Neural cell (in vitro differentiated cells): ENCODE measurements around the gene METTL16. TPM values are rescaled to one million over a fixed set of nuclear protein-coding genes. Genes with fewer than 3 reads are reported as not detected.

Experiments used
- H2AFZ ChIP-seq: fragments of 200-600, 300-800 bp; sonication (generic), shearing (Covaris generic); 2 replicates; pipeline ENCODE4 v1.6.0; 2014; ENCODE audit warnings: low read depth, mild to moderate bottlenecking, antibody characterized with exemption, low read length, moderate library complexity
- H3F3A ChIP-seq: fragments of 200-600 bp; shearing (Covaris generic); 2 replicates; pipeline ENCODE4 v1.6.1; 2016; ENCODE audit warnings: mild to moderate bottlenecking, moderate library complexity, mixed read lengths, antibody characterized with exemption, low read length; ENCODE audit not compliant: insufficient read depth, poor library complexity, severe bottlenecking
- H3K27ac ChIP-seq: fragments of 200-600, 300-800 bp; sonication (generic), shearing (Covaris generic); 2 replicates; pipeline ENCODE4 v1.5.1; 2014; ENCODE audit warnings: mild to moderate bottlenecking, low read length, moderate library complexity
- H3K27me3 ChIP-seq: fragments of 300-800, 200-600 bp; sonication (generic), shearing (Covaris generic); 2 replicates; pipeline ENCODE4 v1.6.0; 2014; ENCODE audit warnings: mild to moderate bottlenecking, low read depth, low read length, moderate library complexity; ENCODE audit not compliant: insufficient read depth
- H3K36me3 ChIP-seq: fragments of 300-800, 200-600 bp; sonication (generic), shearing (Covaris generic); 2 replicates; pipeline ENCODE4 v1.5.1; 2014; ENCODE audit warnings: mild to moderate bottlenecking, antibody characterized with exemption, low read length, moderate library complexity; ENCODE audit not compliant: insufficient read depth
- H3K4me2 ChIP-seq: fragments of 300-800, 200-600 bp; sonication (generic), shearing (Covaris generic); 2 replicates; pipeline ENCODE4 v1.6.0; 2014; ENCODE audit warnings: mild to moderate bottlenecking, low read length
- H3K4me3 ChIP-seq: fragments of 300-800, 200-600 bp; sonication (generic), shearing (Covaris generic); 2 replicates; pipeline ENCODE4 v1.5.1; 2014; ENCODE audit warnings: mild to moderate bottlenecking, low read length, moderate library complexity
- H3K79me2 ChIP-seq: fragments of 200-600 bp; shearing (Covaris generic); replicated peaks from 2 replicates; pipeline ENCODE4 v1.6.0; 2014; ENCODE audit warnings: mild to moderate bottlenecking, low read length, moderate library complexity; ENCODE audit not compliant: insufficient read depth
- H3K9ac ChIP-seq: fragments of 300-800, 200-600 bp; sonication (generic), shearing (Covaris generic); 2 replicates; pipeline ENCODE4 v1.6.1; 2016; ENCODE audit warnings: mild to moderate bottlenecking, low read length, mixed read lengths
- H3K9me2 ChIP-seq: fragments of 200-600 bp; shearing (Covaris generic); 2 replicates; pipeline ENCODE4 v1.6.1; 2016; ENCODE audit warnings: mild to moderate bottlenecking, low read length, mixed read lengths; ENCODE audit not compliant: insufficient read depth
- H3K9me3 ChIP-seq: fragments of 200-600, 300-800 bp; sonication (generic), shearing (Covaris generic); 2 replicates; pipeline ENCODE4 v1.6.1; 2016; ENCODE audit warnings: mild to moderate bottlenecking, mixed run types, low read length, moderate library complexity, mixed read lengths
- H4K20me1 ChIP-seq: fragments of 200-600 bp; shearing (Covaris generic); 2 replicates; pipeline ENCODE4 v1.6.1; 2016; ENCODE audit warnings: mild to moderate bottlenecking, mixed run types; ENCODE audit not compliant: insufficient read depth
- EP300 ChIP-seq: fragments of 450-650 bp; conservative IDR thresholded peaks from 2 replicates; pipeline ENCODE4 v1.6.1; 2014; ENCODE audit warnings: antibody characterized with exemption, mild to moderate bottlenecking, moderate library complexity; ENCODE audit not compliant: poor library complexity, severe bottlenecking
- MXI1 ChIP-seq: fragments of 450-650 bp; conservative IDR thresholded peaks from 2 replicates; pipeline ENCODE4 v1.6.1; 2014; ENCODE audit warnings: antibody characterized with exemption, mild to moderate bottlenecking; ENCODE audit not compliant: poor library complexity, severe bottlenecking
- POLR2AphosphoS5 ChIP-seq: IDR thresholded peaks from 2 replicates; pipeline ENCODE4 v1.6.1; 2012
- RAD21 ChIP-seq: fragments of 450-650 bp; conservative IDR thresholded peaks from 2 replicates; pipeline ENCODE4 v1.6.1; 2014; ENCODE audit warnings: antibody characterized with exemption, mild to moderate bottlenecking, moderate library complexity
- SMC3 ChIP-seq: fragments of 450-650 bp; conservative IDR thresholded peaks from 2 replicates; pipeline ENCODE4 v1.6.1; 2014; ENCODE audit warnings: antibody characterized with exemption, mild to moderate bottlenecking, moderate library complexity; ENCODE audit not compliant: poor library complexity
- TAF1 ChIP-seq: IDR thresholded peaks from 2 replicates; pipeline ENCODE4 v1.6.1; 2012; ENCODE audit warnings: low read depth
- polyA plus RNA-seq: library from polyadenylated mRNA; depleted of rRNA; stranded (reverse); fragments of >200 nt; gene quantifications from 2 replicates; pipeline ENCODE4 v1.2.3, GENCODE V29; 2014
- TF ChIP-seq, protein P1 (sequence below): IDR thresholded peaks from 2 replicates; pipeline ENCODE4 v1.6.1; 2012; ENCODE audit warnings: borderline replicate concordance
- TF ChIP-seq, protein P2 (sequence below): fragments of 450-650 bp; IDR thresholded peaks from 2 replicates; pipeline ENCODE4 v1.5.1; 2014; ENCODE audit warnings: antibody characterized with exemption, mild to moderate bottlenecking, moderate library complexity; ENCODE audit not compliant: poor library complexity, severe bottlenecking

Gene METTL16
- polyA plus RNA-seq, 1 donor from 2014 or later: 20.3 TPM

DNA sequence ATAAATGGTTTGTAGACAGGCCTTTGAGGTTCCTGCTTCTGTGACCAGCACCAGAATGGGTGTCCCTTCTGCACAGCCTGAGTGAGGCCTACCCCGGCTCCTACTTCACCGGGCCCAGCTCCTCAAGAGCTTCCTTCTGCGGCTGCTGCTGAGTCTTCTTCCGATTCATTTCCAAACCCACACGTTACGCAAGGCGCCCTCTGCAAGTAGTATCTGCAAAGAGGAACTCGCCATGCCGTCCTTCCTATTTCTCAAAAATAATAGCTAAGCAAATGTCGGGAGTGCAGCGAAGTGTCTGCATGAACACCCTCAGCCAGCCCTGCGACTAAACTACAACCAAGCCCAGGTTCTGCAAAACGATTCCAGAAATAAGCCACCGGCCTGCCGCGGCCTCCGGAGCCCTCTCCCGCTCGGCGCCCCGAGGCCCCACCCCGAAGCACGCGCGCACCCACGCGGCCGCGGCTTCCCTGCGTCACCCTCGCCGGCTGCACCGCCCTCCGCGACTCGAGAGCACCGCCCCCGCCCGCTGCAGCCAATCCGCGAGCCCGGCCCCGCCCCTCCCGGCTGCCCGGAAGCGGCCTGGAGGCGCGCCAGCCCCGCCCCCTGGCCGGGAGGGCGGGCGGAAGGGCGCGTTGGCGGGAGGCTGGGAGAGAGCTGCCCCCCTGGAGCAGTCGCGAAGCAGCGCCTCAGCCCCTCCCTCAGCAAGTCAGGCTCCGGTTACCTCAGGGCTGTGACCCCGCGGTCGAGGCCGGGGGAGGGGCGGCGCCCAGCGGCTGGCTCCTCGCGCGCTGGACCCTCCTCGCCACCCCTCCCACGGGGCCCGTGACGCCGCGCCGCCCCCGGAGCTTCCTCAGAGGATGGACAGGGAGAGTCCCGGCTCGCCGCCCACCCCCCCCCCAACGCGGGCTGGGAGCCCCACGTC, 119.2 kb downstream of the METTL16 start:
- peak overlapping the region; percentile 98 for H3K27ac ChIP-seq
- TF ChIP-seq SMC3 (no peak), POLR2AphosphoS5 (peak; percentile 64), MXI1 (peak; percentile 89), EP300 (no peak), RAD21 (peak; percentile 40), TAF1 (no peak)
- TF ChIP-seq, protein P1, sequence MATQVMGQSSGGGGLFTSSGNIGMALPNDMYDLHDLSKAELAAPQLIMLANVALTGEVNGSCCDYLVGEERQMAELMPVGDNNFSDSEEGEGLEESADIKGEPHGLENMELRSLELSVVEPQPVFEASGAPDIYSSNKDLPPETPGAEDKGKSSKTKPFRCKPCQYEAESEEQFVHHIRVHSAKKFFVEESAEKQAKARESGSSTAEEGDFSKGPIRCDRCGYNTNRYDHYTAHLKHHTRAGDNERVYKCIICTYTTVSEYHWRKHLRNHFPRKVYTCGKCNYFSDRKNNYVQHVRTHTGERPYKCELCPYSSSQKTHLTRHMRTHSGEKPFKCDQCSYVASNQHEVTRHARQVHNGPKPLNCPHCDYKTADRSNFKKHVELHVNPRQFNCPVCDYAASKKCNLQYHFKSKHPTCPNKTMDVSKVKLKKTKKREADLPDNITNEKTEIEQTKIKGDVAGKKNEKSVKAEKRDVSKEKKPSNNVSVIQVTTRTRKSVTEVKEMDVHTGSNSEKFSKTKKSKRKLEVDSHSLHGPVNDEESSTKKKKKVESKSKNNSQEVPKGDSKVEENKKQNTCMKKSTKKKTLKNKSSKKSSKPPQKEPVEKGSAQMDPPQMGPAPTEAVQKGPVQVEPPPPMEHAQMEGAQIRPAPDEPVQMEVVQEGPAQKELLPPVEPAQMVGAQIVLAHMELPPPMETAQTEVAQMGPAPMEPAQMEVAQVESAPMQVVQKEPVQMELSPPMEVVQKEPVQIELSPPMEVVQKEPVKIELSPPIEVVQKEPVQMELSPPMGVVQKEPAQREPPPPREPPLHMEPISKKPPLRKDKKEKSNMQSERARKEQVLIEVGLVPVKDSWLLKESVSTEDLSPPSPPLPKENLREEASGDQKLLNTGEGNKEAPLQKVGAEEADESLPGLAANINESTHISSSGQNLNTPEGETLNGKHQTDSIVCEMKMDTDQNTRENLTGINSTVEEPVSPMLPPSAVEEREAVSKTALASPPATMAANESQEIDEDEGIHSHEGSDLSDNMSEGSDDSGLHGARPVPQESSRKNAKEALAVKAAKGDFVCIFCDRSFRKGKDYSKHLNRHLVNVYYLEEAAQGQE: no peak
- TF ChIP-seq, protein P2, sequence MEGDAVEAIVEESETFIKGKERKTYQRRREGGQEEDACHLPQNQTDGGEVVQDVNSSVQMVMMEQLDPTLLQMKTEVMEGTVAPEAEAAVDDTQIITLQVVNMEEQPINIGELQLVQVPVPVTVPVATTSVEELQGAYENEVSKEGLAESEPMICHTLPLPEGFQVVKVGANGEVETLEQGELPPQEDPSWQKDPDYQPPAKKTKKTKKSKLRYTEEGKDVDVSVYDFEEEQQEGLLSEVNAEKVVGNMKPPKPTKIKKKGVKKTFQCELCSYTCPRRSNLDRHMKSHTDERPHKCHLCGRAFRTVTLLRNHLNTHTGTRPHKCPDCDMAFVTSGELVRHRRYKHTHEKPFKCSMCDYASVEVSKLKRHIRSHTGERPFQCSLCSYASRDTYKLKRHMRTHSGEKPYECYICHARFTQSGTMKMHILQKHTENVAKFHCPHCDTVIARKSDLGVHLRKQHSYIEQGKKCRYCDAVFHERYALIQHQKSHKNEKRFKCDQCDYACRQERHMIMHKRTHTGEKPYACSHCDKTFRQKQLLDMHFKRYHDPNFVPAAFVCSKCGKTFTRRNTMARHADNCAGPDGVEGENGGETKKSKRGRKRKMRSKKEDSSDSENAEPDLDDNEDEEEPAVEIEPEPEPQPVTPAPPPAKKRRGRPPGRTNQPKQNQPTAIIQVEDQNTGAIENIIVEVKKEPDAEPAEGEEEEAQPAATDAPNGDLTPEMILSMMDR: no peak
- no peaks in the 10 kb centered on the region for H3K36me3 ChIP-seq
- no peaks in the 10 kb centered on the region for H3K27me3 ChIP-seq
- peak overlapping the region; percentile 91 for H3K4me3 ChIP-seq
- H3F3A ChIP-seq: peaks cover 7% of the 10 kb centered on the region
- peak overlapping the region; percentile 95 for H3K9ac ChIP-seq
- peaks cover 56% of the 10 kb centered on the region for H3K79me2 ChIP-seq
- H3K9me3 ChIP-seq: no peaks in the 10 kb centered on the region
- H3K9me2 ChIP-seq: no peaks in the 10 kb centered on the region
- H4K20me1 ChIP-seq: peaks cover 29% of the 10 kb centered on the region
- no peak overlapping the region for H2AFZ ChIP-seq
- peak overlapping the region; percentile 76 for H3K4me2 ChIP-seq

DNA sequence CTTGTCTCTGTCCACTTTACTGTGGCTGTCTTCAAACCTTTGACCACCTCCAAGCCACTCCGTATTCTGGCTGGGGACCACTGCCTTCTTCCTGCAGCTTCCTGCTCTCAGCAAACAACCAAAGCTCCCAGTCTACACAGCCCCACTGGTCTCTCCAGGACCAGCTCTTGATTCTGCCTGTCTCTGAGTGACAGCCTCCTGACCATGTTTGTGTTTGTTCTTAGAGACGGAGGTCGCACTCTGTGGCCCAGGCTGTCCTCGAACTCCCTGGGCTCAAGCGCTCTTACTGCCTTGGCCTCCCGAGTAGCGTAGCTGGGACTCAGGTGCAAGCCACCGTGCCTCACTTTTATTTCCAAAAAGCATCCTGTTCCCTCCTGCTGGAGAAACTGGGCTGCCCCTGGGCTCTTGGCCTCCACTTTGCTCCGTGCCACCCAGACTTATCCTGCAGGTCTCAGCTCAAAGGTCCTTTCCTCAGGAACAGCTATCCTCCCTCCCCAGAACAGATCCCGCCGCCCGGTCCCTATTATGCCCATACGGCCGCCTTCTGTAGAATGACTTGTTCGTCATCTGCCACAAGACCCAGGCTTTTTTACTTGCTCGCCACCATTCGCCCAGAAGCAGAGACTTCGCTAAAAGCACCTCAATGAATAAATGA, 120.0 kb downstream of the METTL16 start:
- H3K27me3 ChIP-seq: no peaks in the 10 kb centered on the region
- H4K20me1 ChIP-seq: peaks cover 22% of the 10 kb centered on the region
- H2AFZ ChIP-seq: no peak overlapping the region
- TF ChIP-seq MXI1: no peak
- H3K4me2 ChIP-seq: peak overlapping the region; percentile 73
- no peaks in the 10 kb centered on the region for H3K9me2 ChIP-seq
- H3K9me3 ChIP-seq: no peaks in the 10 kb centered on the region
- peak overlapping the region; percentile 74 for H3K27ac ChIP-seq
- H3K9ac ChIP-seq: peak overlapping the region; percentile 59
- H3K36me3 ChIP-seq: no peaks in the 10 kb centered on the region
- H3K4me3 ChIP-seq: peak overlapping the region; percentile 91
- H3K79me2 ChIP-seq: peaks cover 48% of the 10 kb centered on the region
- peaks cover 7% of the 10 kb centered on the region for H3F3A ChIP-seq
